ENCODE measurements around the gene CDADC1.

GRCh38 chr13:49300276-49300675, 52.6 kb downstream of the CDADC1 start:
- no peak for TF ChIP-seq CTCF (IDR thresholded peaks at IDR 0.05; ENCODE audit: insufficient read depth, low read length, poor library complexity, severe bottlenecking)
- TF ChIP-seq EZH2phosphoT487 (conservative IDR thresholded peaks at IDR 0.05; ENCODE audit: low read length): no peak
